Skin epidermis (tissue), 12 donors: ENCODE measurements around the gene C13orf46.
"Not testable (repeated sequence)": the region's sequence is repeated elsewhere in the genome, so short reads cannot be mapped to it uniquely, and the experiment has no call there.

Experiments
- H3K27ac ChIP-seq, 21 experiments: fragments of 200-600 bp; sonication (generic) in 11 of 21; one replicate each; pipeline ENCODE4 v1.5.0; 2020; ENCODE audit warnings: mild to moderate bottlenecking in 3 of 21, inconsistent platforms in 2 of 21, moderate library complexity in 2 of 21
- H3K4me3 ChIP-seq, 7 experiments: fragments of 200-600 bp; sonication (generic) in 2 of 7; one replicate each; pipeline ENCODE4 v1.5.0; 2020; ENCODE audit warnings: inconsistent platforms in 2 of 7, mild to moderate bottlenecking in 2 of 7, moderate library complexity in 1 of 7

Gene C13orf46

GRCh38 chr13:113973218-113974164, at the start of gene C13orf46:
Gene C13orf46 (minus strand): TSS chr13:113974076. CDS start chr13:113973997, 79 bp downstream.
- peak within 1 kb of the TSS in 1 of 21 experiments; percentile 12 for H3K27ac ChIP-seq

GRCh38 chr13:114022876-114023275, 49.0 kb upstream of the C13orf46 start:
- H3K27ac ChIP-seq = no peak overlapping the region

More at GRCh38 chr13:113973218-113974164, at the start of gene C13orf46:
- H3K4me3 ChIP-seq = no peak within 1 kb of the TSS

GRCh38 chr13:114022309-114022669, 48.4 kb upstream of the C13orf46 start:
- Histone ChIP-seq H3K4me3 (no peak overlapping the region), H3K27ac (peak overlapping the region in 2 of 21 experiments; percentile 23 to 36)

More at GRCh38 chr13:114022876-114023275, 49.0 kb upstream of the C13orf46 start:
- H3K4me3 ChIP-seq = no peak overlapping the region

DNA sequence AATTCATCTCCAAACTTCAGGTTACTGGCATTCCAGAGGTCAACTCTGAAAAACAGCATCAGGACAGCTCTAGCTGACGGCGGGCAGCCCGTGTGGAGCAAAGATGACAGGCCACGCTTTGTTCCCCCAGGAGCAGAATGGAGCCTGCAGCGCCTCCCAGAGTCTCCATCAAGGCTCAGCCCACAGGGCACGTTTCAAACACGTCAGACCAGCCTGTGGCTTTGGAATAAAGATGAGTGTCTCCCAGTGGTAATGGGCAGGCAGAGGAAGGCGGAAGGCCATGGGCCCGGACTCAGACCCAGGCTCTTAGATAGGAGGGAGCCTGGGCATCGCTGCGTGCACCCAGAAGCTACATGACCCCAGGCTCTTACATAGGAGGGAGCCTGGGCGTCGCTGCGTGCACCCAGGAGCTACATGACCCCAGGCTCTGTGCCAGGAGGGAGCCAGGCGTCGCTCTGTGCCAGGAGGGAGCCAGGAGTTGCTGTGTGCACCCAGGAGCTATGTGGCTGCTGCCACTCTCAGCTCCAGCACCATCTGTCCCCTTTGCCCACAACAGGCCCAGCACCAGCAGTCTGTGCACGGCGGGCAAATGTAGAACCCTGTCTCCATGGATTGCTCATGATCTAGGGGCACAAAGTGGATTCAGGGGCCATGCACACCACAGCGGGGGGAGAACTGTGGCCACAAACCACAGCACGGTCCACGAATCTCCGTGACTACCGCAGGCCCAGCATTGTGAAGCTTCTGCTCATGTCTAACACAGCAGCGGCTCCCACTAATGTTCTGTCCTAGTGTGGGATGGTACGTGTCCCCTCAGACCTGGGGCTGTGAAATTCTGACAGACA, 47.8 kb upstream of the C13orf46 start:
- peak overlapping the region in 2 of 21 experiments; percentile 23 to 36 for H3K27ac ChIP-seq

GRCh38 chr13:114020750-114021463, 47.0 kb upstream of the C13orf46 start:
- Histone ChIP-seq H3K4me3 (no peak overlapping the region), H3K27ac (no peak overlapping the region)

More for the DNA sequence above, 47.8 kb upstream of the C13orf46 start:
- no peak overlapping the region for H3K4me3 ChIP-seq

GRCh38 chr13:114020134-114020533, 46.3 kb upstream of the C13orf46 start:
- not testable (repeated sequence) for H3K27ac ChIP-seq, H3K4me3 ChIP-seq

DNA sequence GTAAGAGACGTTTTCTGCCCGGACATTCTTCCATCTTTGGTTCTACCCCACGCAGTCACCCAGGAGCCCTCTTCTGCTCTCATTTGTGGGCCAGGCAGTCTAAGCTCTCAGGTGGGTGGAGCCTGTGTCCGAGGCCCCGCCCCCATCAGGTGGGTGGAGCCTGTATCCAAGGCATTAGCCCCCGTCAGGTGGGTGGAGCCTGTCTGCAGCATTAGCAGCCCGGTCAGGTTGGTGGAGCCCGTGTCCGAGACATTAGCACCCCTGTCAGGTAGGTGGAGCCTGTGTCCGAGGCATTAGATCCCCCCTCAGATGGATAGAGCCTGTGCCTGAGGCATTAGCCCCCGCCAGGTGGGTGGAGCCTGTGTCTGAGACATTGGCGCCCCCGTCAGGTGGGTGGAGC, 45.5 kb upstream of the C13orf46 start:
- no peak overlapping the region for H3K27ac ChIP-seq

GRCh38 chr13:114018461-114019055, 44.7 kb upstream of the C13orf46 start:
- Histone ChIP-seq H3K4me3 (no peak overlapping the region), H3K27ac (no peak overlapping the region)

More for the DNA sequence above, 45.5 kb upstream of the C13orf46 start:
- no peak overlapping the region for H3K4me3 ChIP-seq

- Histone ChIP-seq H3K4me3 (no peak overlapping the region), H3K27ac (no peak overlapping the region)
These were observed 44.1 kb upstream of the C13orf46 start for GRCh38 chr13:114017966-114018365.

DNA sequence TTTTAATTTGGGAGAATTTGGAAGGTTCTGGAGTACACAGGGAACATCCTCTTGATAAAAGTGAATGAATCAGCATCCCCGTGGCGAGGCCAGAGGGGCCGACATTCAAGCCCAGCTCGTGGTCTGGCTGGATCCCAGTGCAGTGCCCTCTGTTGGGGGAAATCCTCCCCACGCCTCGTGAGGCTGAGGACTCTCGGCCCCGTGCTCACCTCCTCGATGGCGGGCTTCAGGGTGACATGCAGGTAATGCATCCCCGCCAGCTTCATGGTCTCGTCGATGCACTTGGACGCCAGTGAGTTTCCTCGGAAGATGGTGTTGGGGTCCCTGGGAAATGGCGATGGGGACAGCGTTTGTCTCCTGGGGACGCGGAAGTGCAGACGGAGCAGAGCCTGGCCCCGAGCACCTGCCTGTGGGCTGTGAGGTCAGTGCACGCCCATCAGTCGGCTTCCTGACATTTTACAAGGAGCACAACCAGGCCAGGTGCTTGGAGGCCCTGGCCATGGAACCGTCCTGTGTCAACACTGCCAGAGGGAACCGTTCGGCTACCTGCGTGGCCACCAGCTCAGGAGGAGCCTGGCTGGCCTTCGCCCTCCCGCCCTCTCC, 43.3 kb upstream of the C13orf46 start:
- Histone ChIP-seq H3K4me3 (no peak overlapping the region), H3K27ac (no peak overlapping the region)

GRCh38 chr13:114016321-114017027, 42.6 kb upstream of the C13orf46 start:
- peak overlapping the region in 7 of 21 experiments; percentile 33 to 72 (median 60) for H3K27ac ChIP-seq

GRCh38 chr13:114015969-114016295, 42.1 kb upstream of the C13orf46 start:
- peak overlapping the region in 13 of 21 experiments; percentile 6 to 82 (median 62) for H3K27ac ChIP-seq
- no peak overlapping the region for H3K4me3 ChIP-seq

More at GRCh38 chr13:114016321-114017027, 42.6 kb upstream of the C13orf46 start:
- no peak overlapping the region for H3K4me3 ChIP-seq

GRCh38 chr13:114015111-114015968, 41.5 kb upstream of the C13orf46 start:
- H3K27ac ChIP-seq = peak overlapping the region in 14 of 21 experiments; percentile 6 to 82 (median 62)
- peak overlapping the region in 1 of 7 experiments; percentile 12 for H3K4me3 ChIP-seq

DNA sequence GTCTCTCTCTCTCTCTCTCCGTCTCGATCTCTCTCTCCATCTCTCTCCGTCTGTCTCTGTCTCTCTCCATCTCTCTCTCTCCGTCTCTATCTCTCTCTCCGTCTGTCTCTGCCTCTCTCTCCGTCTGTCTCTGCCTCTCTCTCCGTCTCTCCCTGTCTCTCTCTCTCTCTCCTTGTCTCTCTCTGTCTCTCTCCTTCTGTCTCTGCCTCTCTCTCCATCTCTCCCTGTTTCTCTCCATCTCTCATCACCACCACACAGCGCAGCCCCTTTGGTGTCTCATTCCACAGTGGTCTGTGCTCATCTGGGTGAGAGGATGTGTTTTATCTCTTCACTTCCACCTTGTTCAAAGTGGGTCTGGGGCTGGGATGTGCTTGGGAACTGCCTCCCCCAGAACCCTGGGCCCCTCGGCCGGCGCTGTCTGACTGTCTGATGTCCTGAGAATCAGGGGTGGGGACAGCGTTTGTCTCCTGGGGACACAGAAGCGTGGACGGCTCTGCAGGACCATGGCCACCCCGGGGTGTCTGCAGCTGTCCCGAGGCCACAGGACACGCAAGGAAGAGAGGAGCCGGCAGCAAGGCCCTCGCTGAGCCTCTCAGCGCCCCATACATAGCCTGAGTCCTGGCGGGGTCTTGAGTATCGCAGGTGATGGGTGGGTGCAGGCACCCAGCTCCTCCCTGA, 40.2 kb upstream of the C13orf46 start:
- Histone ChIP-seq H3K27ac (peak overlapping the region in 6 of 21 experiments; percentile 11 to 82 (median 72)), H3K4me3 (no peak overlapping the region)

- H3K27ac ChIP-seq = no peak overlapping the region
- H3K4me3 ChIP-seq = no peak overlapping the region
These were observed 39.5 kb upstream of the C13orf46 start for GRCh38 chr13:114013336-114013735.

DNA sequence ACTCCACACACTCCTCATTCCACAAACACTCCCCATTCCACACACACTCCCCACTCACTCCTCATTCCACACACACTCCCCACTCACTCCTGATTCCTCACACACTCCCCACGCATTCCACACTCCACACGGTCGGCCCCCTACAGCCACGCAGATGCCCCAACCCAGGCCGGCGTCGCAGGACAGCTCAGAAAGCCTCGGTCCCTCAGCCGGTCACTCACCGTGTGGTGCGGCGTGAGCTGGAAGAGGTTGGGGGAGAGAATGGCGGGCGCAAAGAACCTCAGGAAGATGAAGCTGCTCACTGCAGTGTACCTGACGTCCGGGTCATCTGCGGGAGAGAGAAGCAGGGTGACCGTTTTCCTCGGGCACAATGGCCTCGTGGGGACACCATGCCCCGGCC, 39.0 kb upstream of the C13orf46 start:
- H3K27ac ChIP-seq = no peak overlapping the region

GRCh38 chr13:114012141-114012540, 38.3 kb upstream of the C13orf46 start:
- Histone ChIP-seq H3K27ac (no peak overlapping the region), H3K4me3 (no peak overlapping the region)

More for the DNA sequence above, 39.0 kb upstream of the C13orf46 start:
- no peak overlapping the region for H3K4me3 ChIP-seq
